Measurements from ENCODE around the gene CCDC80.

Gene CCDC80, protein sequence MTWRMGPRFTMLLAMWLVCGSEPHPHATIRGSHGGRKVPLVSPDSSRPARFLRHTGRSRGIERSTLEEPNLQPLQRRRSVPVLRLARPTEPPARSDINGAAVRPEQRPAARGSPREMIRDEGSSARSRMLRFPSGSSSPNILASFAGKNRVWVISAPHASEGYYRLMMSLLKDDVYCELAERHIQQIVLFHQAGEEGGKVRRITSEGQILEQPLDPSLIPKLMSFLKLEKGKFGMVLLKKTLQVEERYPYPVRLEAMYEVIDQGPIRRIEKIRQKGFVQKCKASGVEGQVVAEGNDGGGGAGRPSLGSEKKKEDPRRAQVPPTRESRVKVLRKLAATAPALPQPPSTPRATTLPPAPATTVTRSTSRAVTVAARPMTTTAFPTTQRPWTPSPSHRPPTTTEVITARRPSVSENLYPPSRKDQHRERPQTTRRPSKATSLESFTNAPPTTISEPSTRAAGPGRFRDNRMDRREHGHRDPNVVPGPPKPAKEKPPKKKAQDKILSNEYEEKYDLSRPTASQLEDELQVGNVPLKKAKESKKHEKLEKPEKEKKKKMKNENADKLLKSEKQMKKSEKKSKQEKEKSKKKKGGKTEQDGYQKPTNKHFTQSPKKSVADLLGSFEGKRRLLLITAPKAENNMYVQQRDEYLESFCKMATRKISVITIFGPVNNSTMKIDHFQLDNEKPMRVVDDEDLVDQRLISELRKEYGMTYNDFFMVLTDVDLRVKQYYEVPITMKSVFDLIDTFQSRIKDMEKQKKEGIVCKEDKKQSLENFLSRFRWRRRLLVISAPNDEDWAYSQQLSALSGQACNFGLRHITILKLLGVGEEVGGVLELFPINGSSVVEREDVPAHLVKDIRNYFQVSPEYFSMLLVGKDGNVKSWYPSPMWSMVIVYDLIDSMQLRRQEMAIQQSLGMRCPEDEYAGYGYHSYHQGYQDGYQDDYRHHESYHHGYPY

DNA sequence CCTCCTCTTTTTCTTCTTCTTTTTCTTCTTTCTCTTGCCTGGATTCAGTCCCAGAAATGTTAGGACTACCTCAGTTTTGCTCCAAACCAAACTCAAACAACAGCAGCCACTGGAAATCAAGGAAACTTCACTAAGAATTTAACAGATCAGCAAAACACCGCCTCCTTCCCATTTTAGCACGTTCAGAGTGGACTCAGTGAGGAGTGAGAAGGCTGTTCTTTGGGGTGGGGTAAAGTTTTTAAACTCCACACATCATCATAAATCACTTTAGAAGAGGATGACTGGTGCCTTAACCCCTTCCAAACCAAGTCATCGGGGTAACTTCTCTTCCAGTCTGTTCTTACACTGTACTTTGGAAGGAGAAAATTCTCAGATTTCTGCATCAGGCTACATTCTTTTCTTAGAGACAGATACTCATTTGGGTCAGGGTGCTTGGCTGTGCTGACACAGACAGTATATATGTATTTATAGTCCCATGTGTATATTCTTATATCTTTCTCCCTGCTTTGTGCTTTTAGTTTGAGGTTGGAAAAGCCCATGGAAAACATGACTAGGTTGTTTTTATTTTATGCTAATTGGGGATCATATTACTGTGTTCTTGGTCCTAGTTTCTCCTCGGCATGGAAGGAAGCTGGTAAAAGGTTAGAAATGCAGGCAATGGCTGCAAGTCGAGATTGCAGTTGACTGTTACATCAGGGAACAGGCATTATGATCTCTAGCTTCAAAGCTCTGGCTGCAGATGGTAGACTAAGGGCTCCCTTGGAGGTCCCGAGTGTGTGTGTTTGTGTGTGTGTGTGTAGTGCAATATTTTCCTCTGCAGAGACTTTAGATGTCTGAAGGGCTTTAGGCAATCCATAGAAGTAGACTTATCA lies at the start of gene CCDC80:
Gene CCDC80 (minus strand): TSS at position 214 of the 872 bp plus-strand sequence. CDS start 1,238 bp downstream, outside the sequence.
- H3K4me3 ChIP-seq (ENCODE audit: low read depth in 1 of 2, low read length in 2 of 2) = peak within 1 kb of the TSS; percentile 34 to 41

DNA sequence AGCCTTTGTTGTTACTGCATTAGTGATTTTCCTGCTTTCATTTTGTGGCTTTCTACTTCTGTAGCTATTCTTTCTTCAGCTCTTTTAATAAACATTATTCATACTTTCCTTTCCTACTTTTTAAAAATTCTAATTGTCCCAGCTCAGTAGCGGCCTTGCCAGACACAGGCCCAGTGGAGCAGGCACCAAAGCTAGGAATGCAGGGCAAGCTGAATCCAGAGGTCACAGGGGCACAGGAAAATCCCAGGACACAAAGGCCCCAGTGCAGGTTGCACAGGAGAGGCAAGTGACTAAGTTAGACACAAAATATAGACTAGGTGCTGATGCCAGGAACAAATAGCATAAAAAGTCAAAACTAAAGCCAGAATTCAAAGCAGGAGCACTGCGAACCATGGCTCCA lies 49.0 kb upstream of the CCDC80 start:
- Histone ChIP-seq H3K4me1 (ENCODE audit: control insufficient read depth in 1 of 2, insufficient read depth in 2 of 2, low read length in 2 of 2) (peaks cover 0 to 9% of the 10 kb centered on the region in 2 donors), H3K27ac (ENCODE audit: low read depth, low read length) (no peak overlapping the region), H3K9me3 (ENCODE audit: control insufficient read depth in 1 of 2, low read length in 2 of 2) (no peaks in the 10 kb centered on the region), H3K4me3 (ENCODE audit: low read depth in 1 of 2, low read length in 2 of 2) (no peak overlapping the region), H3K36me3 (ENCODE audit: control insufficient read depth in 1 of 2, insufficient read depth in 2 of 2, low read length in 2 of 2) (no peaks in the 10 kb centered on the region), H3K27me3 (ENCODE audit: control insufficient read depth in 1 of 2, insufficient read depth in 2 of 2, low read length in 2 of 2) (no peaks in the 10 kb centered on the region), H3K9ac (ENCODE audit: low read depth in 1 of 2, low read length in 2 of 2) (no peak overlapping the region)

More for the DNA sequence above, at the start of gene CCDC80:
- no peaks in the 10 kb centered on the region for H3K36me3 ChIP-seq (ENCODE audit: control insufficient read depth in 1 of 2, insufficient read depth in 2 of 2, low read length in 2 of 2)
- H3K27ac ChIP-seq (ENCODE audit: low read depth, low read length) = peak within 1 kb of the TSS; percentile 53
- no peaks in the 10 kb centered on the region for H3K9me3 ChIP-seq (ENCODE audit: control insufficient read depth in 1 of 2, low read length in 2 of 2)
- H3K4me1 ChIP-seq (ENCODE audit: control insufficient read depth in 1 of 2, insufficient read depth in 2 of 2, low read length in 2 of 2) = no peaks in the 10 kb centered on the region
- H3K27me3 ChIP-seq (ENCODE audit: control insufficient read depth in 1 of 2, insufficient read depth in 2 of 2, low read length in 2 of 2) = peaks cover 0 to 7% of the 10 kb centered on the region in 2 donors
- H3K9ac ChIP-seq (ENCODE audit: low read depth in 1 of 2, low read length in 2 of 2) = peak within 1 kb of the TSS in 1 of 2 donors; percentile 16

DNA sequence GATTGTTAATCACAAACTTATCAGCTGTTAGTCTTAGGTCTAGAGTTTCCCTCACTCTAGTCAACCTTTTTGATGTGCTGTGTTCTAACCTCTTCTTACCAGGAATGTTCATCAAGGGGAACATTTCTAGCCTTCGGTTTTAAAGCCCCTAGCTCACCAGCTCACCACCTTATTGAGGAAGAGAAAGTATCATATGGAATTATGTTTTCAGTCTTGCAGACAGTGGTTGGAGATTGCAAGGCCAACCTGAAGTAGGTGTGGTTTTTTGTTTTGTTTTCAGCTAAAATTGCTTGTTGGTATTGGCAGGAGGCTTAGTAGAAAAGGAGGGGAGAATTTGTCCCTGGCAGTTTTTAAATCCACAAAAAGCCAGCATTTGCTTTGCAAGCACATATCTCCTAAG lies 48.4 kb upstream of the CCDC80 start:
- Histone ChIP-seq H3K9me3 (ENCODE audit: control insufficient read depth in 1 of 2, low read length in 2 of 2) (no peaks in the 10 kb centered on the region), H3K9ac (ENCODE audit: low read depth in 1 of 2, low read length in 2 of 2) (no peak overlapping the region), H3K4me1 (ENCODE audit: control insufficient read depth in 1 of 2, insufficient read depth in 2 of 2, low read length in 2 of 2) (peaks cover 0 to 9% of the 10 kb centered on the region in 2 donors), H3K4me3 (ENCODE audit: low read depth in 1 of 2, low read length in 2 of 2) (no peak overlapping the region), H3K27me3 (ENCODE audit: control insufficient read depth in 1 of 2, insufficient read depth in 2 of 2, low read length in 2 of 2) (no peaks in the 10 kb centered on the region), H3K36me3 (ENCODE audit: control insufficient read depth in 1 of 2, insufficient read depth in 2 of 2, low read length in 2 of 2) (no peaks in the 10 kb centered on the region), H3K27ac (ENCODE audit: low read depth, low read length) (no peak overlapping the region)

DNA sequence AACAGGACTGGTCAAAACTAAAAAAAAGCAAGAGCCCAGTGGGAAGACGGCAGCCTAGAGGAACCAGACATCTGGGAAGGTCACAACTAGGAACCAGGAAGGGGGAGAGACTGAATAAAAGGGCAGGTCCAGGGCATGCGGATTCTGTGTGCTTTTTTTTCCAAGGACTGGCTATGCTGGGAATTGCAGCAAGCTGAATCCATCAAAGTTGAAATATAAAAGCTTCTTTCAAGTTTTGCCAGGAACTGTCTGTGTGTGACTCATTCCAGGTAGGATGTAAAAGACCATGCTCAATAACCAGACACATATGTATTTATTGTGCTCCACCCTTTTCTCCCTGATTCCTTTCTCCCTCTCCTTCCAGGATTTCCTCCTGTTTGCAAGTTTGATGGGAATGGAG lies 47.9 kb upstream of the CCDC80 start:
- H3K27me3 ChIP-seq (ENCODE audit: control insufficient read depth in 1 of 2, insufficient read depth in 2 of 2, low read length in 2 of 2) = no peaks in the 10 kb centered on the region

DNA sequence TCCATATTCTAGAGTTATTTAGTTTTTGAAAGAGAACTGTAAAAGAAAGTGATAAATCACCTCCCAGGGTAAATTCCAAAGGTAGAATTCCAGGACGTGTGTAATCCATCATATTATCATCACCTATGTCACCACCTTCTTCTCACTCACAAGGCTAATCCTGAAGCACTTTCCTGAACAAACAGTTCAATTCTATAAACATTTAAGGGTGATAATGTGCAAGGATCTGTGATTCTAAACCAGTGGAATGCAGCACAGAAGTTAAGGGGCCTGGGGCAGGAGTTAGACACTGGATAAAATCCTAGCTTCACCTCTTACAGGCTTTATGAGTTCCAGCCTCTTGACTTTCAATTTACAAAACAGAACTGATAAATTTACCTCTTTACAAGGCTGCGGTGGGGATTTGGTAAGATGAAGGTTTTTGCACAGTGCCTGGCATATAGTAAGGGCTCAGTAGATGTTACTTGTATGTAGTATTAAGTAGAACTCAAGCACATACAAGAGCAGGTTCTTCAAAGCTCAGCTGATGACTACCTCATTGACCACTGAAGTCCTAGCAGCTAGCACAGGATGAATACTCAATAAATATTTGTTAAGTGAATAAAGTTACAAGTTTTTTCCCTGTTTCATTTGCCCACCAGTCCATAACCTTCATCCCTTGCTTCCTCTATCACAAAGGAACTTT lies 47.3 kb upstream of the CCDC80 start:
- Histone ChIP-seq H3K4me3 (ENCODE audit: low read depth in 1 of 2, low read length in 2 of 2) (no peak overlapping the region), H3K9me3 (ENCODE audit: control insufficient read depth in 1 of 2, low read length in 2 of 2) (no peaks in the 10 kb centered on the region), H3K27ac (ENCODE audit: low read depth, low read length) (no peak overlapping the region), H3K4me1 (ENCODE audit: control insufficient read depth in 1 of 2, insufficient read depth in 2 of 2, low read length in 2 of 2) (peaks cover 0 to 9% of the 10 kb centered on the region in 2 donors), H3K9ac (ENCODE audit: low read depth in 1 of 2, low read length in 2 of 2) (no peak overlapping the region), H3K36me3 (ENCODE audit: control insufficient read depth in 1 of 2, insufficient read depth in 2 of 2, low read length in 2 of 2) (no peaks in the 10 kb centered on the region), H3K27me3 (ENCODE audit: control insufficient read depth in 1 of 2, insufficient read depth in 2 of 2, low read length in 2 of 2) (no peaks in the 10 kb centered on the region)

More for the DNA sequence above, 47.9 kb upstream of the CCDC80 start:
- no peak overlapping the region for H3K9ac ChIP-seq (ENCODE audit: low read depth in 1 of 2, low read length in 2 of 2)
- H3K36me3 ChIP-seq (ENCODE audit: control insufficient read depth in 1 of 2, insufficient read depth in 2 of 2, low read length in 2 of 2) = no peaks in the 10 kb centered on the region
- H3K4me3 ChIP-seq (ENCODE audit: low read depth in 1 of 2, low read length in 2 of 2) = no peak overlapping the region
- no peaks in the 10 kb centered on the region for H3K9me3 ChIP-seq (ENCODE audit: control insufficient read depth in 1 of 2, low read length in 2 of 2)
- peaks cover 0 to 9% of the 10 kb centered on the region in 2 donors for H3K4me1 ChIP-seq (ENCODE audit: control insufficient read depth in 1 of 2, insufficient read depth in 2 of 2, low read length in 2 of 2)
- no peak overlapping the region for H3K27ac ChIP-seq (ENCODE audit: low read depth, low read length)

DNA sequence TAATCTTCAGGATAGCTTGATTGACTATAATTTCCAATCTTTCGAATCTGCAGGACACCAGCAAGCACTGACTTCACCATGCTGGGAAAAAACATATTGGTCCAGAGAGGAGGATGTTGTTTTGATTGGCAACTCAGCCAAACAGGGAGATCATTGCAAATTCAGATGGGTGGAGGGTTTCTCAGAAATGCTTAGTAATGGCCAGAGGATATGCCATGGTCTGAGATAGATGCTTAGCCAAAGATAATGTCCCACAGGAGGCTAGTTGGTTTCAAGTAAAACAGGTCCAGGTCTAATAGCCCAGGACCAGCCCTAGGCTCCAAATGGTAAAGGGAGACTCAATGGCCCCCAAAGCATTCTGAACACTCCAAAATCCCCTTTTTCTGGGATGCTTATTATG lies 46.7 kb upstream of the CCDC80 start:
- Histone ChIP-seq H3K27ac (ENCODE audit: low read depth, low read length) (no peak overlapping the region), H3K4me3 (ENCODE audit: low read depth in 1 of 2, low read length in 2 of 2) (no peak overlapping the region), H3K27me3 (ENCODE audit: control insufficient read depth in 1 of 2, insufficient read depth in 2 of 2, low read length in 2 of 2) (no peaks in the 10 kb centered on the region), H3K36me3 (ENCODE audit: control insufficient read depth in 1 of 2, insufficient read depth in 2 of 2, low read length in 2 of 2) (no peaks in the 10 kb centered on the region), H3K9ac (ENCODE audit: low read depth in 1 of 2, low read length in 2 of 2) (no peak overlapping the region), H3K4me1 (ENCODE audit: control insufficient read depth in 1 of 2, insufficient read depth in 2 of 2, low read length in 2 of 2) (peaks cover 0 to 9% of the 10 kb centered on the region in 2 donors), H3K9me3 (ENCODE audit: control insufficient read depth in 1 of 2, low read length in 2 of 2) (no peaks in the 10 kb centered on the region)

DNA sequence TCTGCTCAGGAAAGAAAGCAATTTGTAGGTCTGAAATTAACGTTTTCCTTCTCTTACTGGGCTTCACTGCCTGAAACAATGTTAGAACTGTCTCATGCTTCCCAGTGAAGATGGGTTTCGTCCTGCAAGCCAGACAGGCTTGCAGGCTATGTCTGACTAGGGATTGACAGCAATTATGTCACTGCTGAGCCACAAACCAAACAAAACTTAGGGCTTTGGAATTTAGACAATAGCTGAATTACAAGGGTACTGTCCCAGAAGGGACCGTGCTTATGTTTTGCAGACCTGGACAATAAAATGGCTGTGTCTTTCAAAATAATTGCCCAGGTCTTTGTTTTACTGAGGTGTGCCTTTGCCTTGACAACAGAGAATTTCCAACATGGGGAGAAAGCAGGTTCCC lies 46.3 kb upstream of the CCDC80 start:
- Histone ChIP-seq H3K27ac (ENCODE audit: low read depth, low read length) (no peak overlapping the region), H3K9me3 (ENCODE audit: control insufficient read depth in 1 of 2, low read length in 2 of 2) (no peaks in the 10 kb centered on the region), H3K27me3 (ENCODE audit: control insufficient read depth in 1 of 2, insufficient read depth in 2 of 2, low read length in 2 of 2) (no peaks in the 10 kb centered on the region), H3K36me3 (ENCODE audit: control insufficient read depth in 1 of 2, insufficient read depth in 2 of 2, low read length in 2 of 2) (no peaks in the 10 kb centered on the region), H3K4me3 (ENCODE audit: low read depth in 1 of 2, low read length in 2 of 2) (no peak overlapping the region), H3K4me1 (ENCODE audit: control insufficient read depth in 1 of 2, insufficient read depth in 2 of 2, low read length in 2 of 2) (peaks cover 0 to 9% of the 10 kb centered on the region in 2 donors), H3K9ac (ENCODE audit: low read depth in 1 of 2, low read length in 2 of 2) (no peak overlapping the region)

DNA sequence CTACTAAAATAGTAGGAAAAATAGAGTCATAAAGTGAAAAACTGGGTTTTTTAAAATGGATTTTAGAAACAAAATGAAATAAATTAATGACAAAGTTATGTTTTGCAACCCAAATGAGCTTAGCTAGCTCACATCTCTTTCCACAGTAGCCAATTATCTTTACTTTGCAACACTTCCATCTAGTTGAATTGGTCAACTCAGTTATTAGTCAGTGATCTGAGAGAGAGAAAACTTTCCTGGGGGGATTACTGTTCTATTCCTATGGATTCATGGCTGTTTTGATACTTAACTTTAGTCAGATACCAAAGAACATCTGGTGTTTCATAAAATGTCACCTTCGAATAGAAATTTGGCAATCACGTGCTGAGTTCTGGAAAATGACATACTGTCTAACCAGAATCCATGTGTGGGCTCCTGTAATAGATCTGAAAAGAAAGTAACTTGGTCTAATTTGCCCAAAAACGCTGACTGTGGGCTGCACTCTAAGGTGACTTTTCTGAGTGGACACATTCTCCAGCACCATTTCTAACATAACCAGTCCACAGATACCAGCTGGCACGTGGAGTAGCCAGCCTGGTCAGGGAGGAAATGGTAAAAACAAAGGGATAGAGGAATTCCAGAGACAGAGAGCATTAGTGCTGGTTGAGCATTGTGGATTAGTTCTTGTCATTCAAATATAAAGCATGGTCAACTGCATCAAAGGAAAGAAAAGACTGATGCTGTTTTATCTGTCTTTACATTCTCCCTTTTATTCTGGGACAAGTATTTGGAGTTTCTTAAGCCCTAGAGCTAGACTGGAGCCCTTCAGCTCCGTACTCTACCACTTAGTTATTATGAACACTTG lies 45.2 kb upstream of the CCDC80 start:
- H3K9me3 ChIP-seq (ENCODE audit: control insufficient read depth in 1 of 2, low read length in 2 of 2) = no peaks in the 10 kb centered on the region
- no peak overlapping the region for H3K4me3 ChIP-seq (ENCODE audit: low read depth in 1 of 2, low read length in 2 of 2)
- H3K27ac ChIP-seq (ENCODE audit: low read depth, low read length) = no peak overlapping the region
- no peak overlapping the region for H3K9ac ChIP-seq (ENCODE audit: low read depth in 1 of 2, low read length in 2 of 2)
- peaks cover 0 to 9% of the 10 kb centered on the region in 2 donors for H3K4me1 ChIP-seq (ENCODE audit: control insufficient read depth in 1 of 2, insufficient read depth in 2 of 2, low read length in 2 of 2)
- H3K36me3 ChIP-seq (ENCODE audit: control insufficient read depth in 1 of 2, insufficient read depth in 2 of 2, low read length in 2 of 2) = no peaks in the 10 kb centered on the region
- H3K27me3 ChIP-seq (ENCODE audit: control insufficient read depth in 1 of 2, insufficient read depth in 2 of 2, low read length in 2 of 2) = no peaks in the 10 kb centered on the region
